SK-N-SH (cell line): ENCODE data around the gene CCDC87. TPM values are rescaled to one million over a fixed set of nuclear protein-coding genes. Genes with fewer than 3 reads are reported as not detected.

ENCODE experiments used
- CTCF ChIA-PET: fragments of 300-600, 350-600 bp; formaldehyde crosslinking; extraction: SDS; loops from one replicate; lab custom pipeline; 2021; lab: Yijun Ruan, JAX
- POLR2A ChIA-PET: fragments of 350-600 bp; sonication (Branson Sonifier 250); formaldehyde crosslinking; extraction: SDS; loops from one replicate; lab custom pipeline; 2020; ENCODE audit warnings: antibody characterized with exemption, inconsistent platforms; lab: Yijun Ruan, JAX
- DNase-seq: peaks from one replicate; pipeline ENCODE4 v3.0.0; 2012
- H2AFZ ChIP-seq: fragments of 200-600 bp; sonication (generic); 2 replicates; pipeline ENCODE4 v1.8.1; 2016; ENCODE audit warnings: antibody characterized with exemption, mild to moderate bottlenecking, low read depth
- H3F3A ChIP-seq: fragments of 200-600 bp; sonication (generic); replicated peaks from 2 replicates; pipeline ENCODE3; 2016; ENCODE audit warnings: antibody characterized with exemption, mild to moderate bottlenecking; ENCODE audit not compliant: insufficient read depth
- H3K27ac ChIP-seq, 2 experiments: fragments of 200-500 bp in 1 of 2; fragments of 200-600 bp in 1 of 2; sonication (Bioruptor generic) in 1 of 2; sonication (generic), shearing (Covaris generic) in 1 of 2; 2 replicates each; pipeline versions ENCODE4 v1.5.1 to v1.6.1; 2014 to 2016; ENCODE audit warnings: low read depth in 2 of 2, inconsistent platforms in 1 of 2, low read length in 1 of 2, mild to moderate bottlenecking in 1 of 2, mixed read lengths in 1 of 2
- H3K27me3 ChIP-seq: fragments of 200-600 bp; sonication (generic), shearing (Covaris generic); 2 replicates; pipeline ENCODE4 v1.6.1; 2016; ENCODE audit warnings: mixed run types; ENCODE audit not compliant: insufficient read depth
- H3K36me3 ChIP-seq, 2 experiments: fragments of 200-500 bp in 1 of 2; fragments of 200-600 bp in 1 of 2; sonication (Bioruptor generic) in 1 of 2; sonication (generic) in 1 of 2; replicated peaks in 1 of 2; 2 replicates each; pipeline versions ENCODE3 to v1.5.1; 2014 to 2016; ENCODE audit warnings: low read length in 1 of 2, mild to moderate bottlenecking in 1 of 2; ENCODE audit not compliant: insufficient read depth in 2 of 2, control insufficient read depth in 1 of 2
- H3K4me1 ChIP-seq, 2 experiments: fragments of 200-500 bp in 1 of 2; fragments of 200-600 bp in 1 of 2; sonication (Bioruptor generic) in 1 of 2; sonication (generic), shearing (Covaris generic) in 1 of 2; 2 replicates each; pipeline versions ENCODE4 v1.5.1 to v1.6.1; 2014 to 2016; ENCODE audit warnings: low read depth in 1 of 2, low read length in 1 of 2, mixed run types in 1 of 2; ENCODE audit not compliant: insufficient read depth in 2 of 2, control insufficient read depth in 1 of 2
- H3K4me2 ChIP-seq: fragments of 200-600 bp; sonication (generic), shearing (Covaris generic); 2 replicates; pipeline ENCODE4 v1.6.1; 2017; ENCODE audit warnings: mixed run types
- H3K4me3 ChIP-seq, 2 experiments: fragments of 200-500 bp in 1 of 2; fragments of 200-600 bp in 1 of 2; sonication (Bioruptor generic) in 1 of 2; sonication (generic), shearing (Covaris generic) in 1 of 2; 2 replicates each; pipeline versions ENCODE4 v1.5.1 to v1.8.1; 2014 to 2016; ENCODE audit warnings: low read depth in 2 of 2, inconsistent platforms in 1 of 2, low read length in 1 of 2, mild to moderate bottlenecking in 1 of 2, mixed read lengths in 1 of 2, moderate library complexity in 1 of 2
- H3K79me2 ChIP-seq: fragments of 200-600 bp; sonication (generic); 2 replicates; pipeline ENCODE4 v1.8.1; 2017; ENCODE audit warnings: mild to moderate bottlenecking; ENCODE audit not compliant: insufficient read depth
- H3K9ac ChIP-seq: fragments of 200-600 bp; sonication (generic); 2 replicates; pipeline ENCODE4 v1.6.1; 2017; ENCODE audit warnings: mixed run types
- H3K9me2 ChIP-seq: fragments of 200-600 bp; sonication (generic); 2 replicates; pipeline ENCODE4 v1.6.1; 2017; ENCODE audit warnings: mixed run types
- H3K9me3 ChIP-seq: fragments of 200-600 bp; sonication (generic); 2 replicates; pipeline ENCODE4 v1.6.1; 2017; ENCODE audit warnings: mixed run types, mild to moderate bottlenecking, moderate library complexity
- H4K20me1 ChIP-seq: fragments of 200-600 bp; sonication (generic); 2 replicates; pipeline ENCODE4 v1.6.1; 2017; ENCODE audit warnings: mild to moderate bottlenecking, mixed run types; ENCODE audit not compliant: insufficient read depth
- FOSL2 ChIP-seq: IDR thresholded peaks from 2 replicates; pipeline ENCODE4 v1.4.0; 2012; ENCODE audit warnings: low read depth, mild to moderate bottlenecking, moderate library complexity, borderline replicate concordance
- FOXJ3 ChIP-seq: sonication (generic); formaldehyde crosslinking; IDR thresholded peaks from 2 replicates; pipeline ENCODE4 v1.5.1; 2020; ENCODE audit warnings: mild to moderate bottlenecking, missing genetic modification reagents
- GABPA ChIP-seq: IDR thresholded peaks from 2 replicates; pipeline ENCODE4 v1.4.0; 2012; ENCODE audit warnings: low read depth, mild to moderate bottlenecking
- NFIC ChIP-seq: IDR thresholded peaks from 2 replicates; pipeline ENCODE4 v1.4.0; 2012; ENCODE audit warnings: borderline replicate concordance
- NRF1 ChIP-seq: IDR thresholded peaks from 2 replicates; pipeline ENCODE4 v1.6.1; 2012; ENCODE audit warnings: low read depth, mild to moderate bottlenecking, low read length
- RAD21 ChIP-seq: IDR thresholded peaks from 2 replicates; pipeline ENCODE4 v1.6.1; 2012; ENCODE audit warnings: mild to moderate bottlenecking, low read length
- RFX5 ChIP-seq: IDR thresholded peaks from 2 replicates; pipeline ENCODE4 v1.6.1; 2012; ENCODE audit warnings: mild to moderate bottlenecking, improper control_type of control experiment, low read length
- RXRA ChIP-seq: IDR thresholded peaks from 2 replicates; pipeline ENCODE4 v1.4.0; 2012; ENCODE audit warnings: low read depth, mild to moderate bottlenecking, borderline replicate concordance
- SIN3A ChIP-seq: IDR thresholded peaks from 2 replicates; pipeline ENCODE4 v1.6.1; 2012; ENCODE audit warnings: low read depth, mild to moderate bottlenecking, low read length, moderate library complexity, borderline replicate concordance
- SMC3 ChIP-seq: IDR thresholded peaks from 2 replicates; pipeline ENCODE4 v1.6.1; 2012; ENCODE audit warnings: low read depth, low read length, improper control_type of control experiment
- WGBS: methylation state at CpG from one replicate; pipeline ENCODE4 v1.1.6; 2017; ENCODE audit warnings: low lambda C conversion rate; 5-methylcytosine and 5-hydroxymethylcytosine counted together
- polyA plus RNA-seq, 3 experiments: library from polyadenylated mRNA; depleted of rRNA; stranded (reverse); fragments of >200 nt; gene quantifications; 2 replicates each; pipeline ENCODE4 v1.2.3, GENCODE V29; 2012
- TF ChIP-seq, protein P1 (sequence below): fragments of 150-350 bp; IDR thresholded peaks from 2 replicates; pipeline ENCODE4 v1.6.1; 2017; ENCODE audit warnings: antibody characterized with exemption, low read length, low read depth, borderline replicate concordance
- TF ChIP-seq, protein P2 (sequence below): IDR thresholded peaks from 2 replicates; pipeline ENCODE4 v1.4.0; 2012; ENCODE audit warnings: low read depth, borderline replicate concordance
- TF ChIP-seq, protein P3 (sequence below): fragments of 200-600 bp; sonication (generic); IDR thresholded peaks from 2 replicates; pipeline ENCODE4 v1.6.1; 2017; ENCODE audit warnings: antibody characterized with exemption, mild to moderate bottlenecking, moderate library complexity
- TF ChIP-seq, protein P4 (sequence below): IDR thresholded peaks from 2 replicates; pipeline ENCODE4 v1.4.0; 2012; ENCODE audit warnings: low read depth
- TF ChIP-seq, protein P5 (sequence below): IDR thresholded peaks from 2 replicates; pipeline ENCODE4 v1.4.0; 2012; ENCODE audit warnings: low read depth, borderline replicate concordance

Gene CCDC87
- polyA plus RNA-seq, 1 of the 3 experiments (the other 2 are of a cell fraction) = 0.21 TPM

DNA sequence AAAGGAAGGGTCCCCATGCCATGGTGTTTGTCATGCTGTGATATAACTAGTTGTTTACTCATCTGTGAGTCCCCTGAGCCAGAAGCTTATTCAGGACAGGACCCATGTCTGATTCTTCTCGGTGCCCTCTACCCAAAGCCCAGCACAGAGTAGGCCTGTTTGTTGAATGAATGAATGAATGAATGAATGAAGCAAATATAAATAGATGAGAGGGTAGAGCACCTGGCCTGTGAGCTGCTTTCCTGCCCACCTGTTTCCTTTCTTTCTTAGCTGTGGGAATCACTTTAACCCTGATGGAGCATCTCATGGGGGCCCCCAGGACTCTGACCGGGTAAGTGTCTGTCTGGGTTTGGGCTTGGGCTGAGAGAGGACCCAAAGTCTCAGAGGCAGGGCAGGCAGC is 7.4 kb upstream of the CCDC87 start:
- ChIA-PET POLR2A (no interaction called here), CTCF (interaction anchor here (1.4 kb wide), 1 partner anchor 78 kb away, joined by 3 read pairs; no protein-coding TSS in a partner anchor)
- peaks cover 3 to 8% of the 10 kb centered on the region in 2 experiments; a peak in 1 of 4 replicates for H3K4me1 ChIP-seq

DNA sequence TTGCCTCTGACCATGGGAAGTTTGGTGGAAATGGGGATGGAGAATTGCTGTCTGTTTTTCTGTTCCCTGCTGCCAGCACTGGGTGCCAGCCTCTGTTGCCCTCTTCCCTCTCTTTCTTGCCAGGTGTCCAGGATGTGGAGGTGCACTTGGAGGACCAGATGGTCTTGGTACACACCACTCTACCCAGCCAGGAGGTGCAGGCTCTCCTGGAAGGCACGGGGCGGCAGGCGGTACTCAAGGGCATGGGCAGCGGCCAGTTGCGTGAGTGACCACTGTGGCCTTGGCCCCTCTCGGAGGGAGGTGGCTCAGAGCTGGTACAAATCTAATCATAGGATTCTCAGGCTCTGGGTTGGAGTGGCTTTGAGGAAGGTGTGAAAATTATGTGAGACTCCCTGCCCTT is 6.1 kb upstream of the CCDC87 start:
- Histone ChIP-seq H3K27ac (no peak overlapping the region), H3K4me1 (peaks cover 6 to 12% of the 10 kb centered on the region in 2 experiments; a peak in 1 of 4 replicates), H2AFZ (no peak overlapping the region), H3K4me2 (no peak overlapping the region), H3K9ac (no peak overlapping the region), H3K36me3 (peaks cover 5 to 11% of the 10 kb centered on the region in 2 experiments), H3K27me3 (no peaks in the 10 kb centered on the region), H3K4me3 (no peak overlapping the region), H3K9me2 (no peaks in the 10 kb centered on the region), H4K20me1 (no peaks in the 10 kb centered on the region), H3F3A (peaks cover 7% of the 10 kb centered on the region), H3K9me3 (no peaks in the 10 kb centered on the region), H3K79me2 (peaks cover 9% of the 10 kb centered on the region; the same call in 1 of the 2 replicates)
- WGBS = no CpG with 5 or more reads among the region's 6 CpGs
- DNase-seq = no peak
- ChIA-PET CTCF (interaction anchor here (1.2 kb wide), 1 partner anchor 80 kb away, joined by 3 read pairs; no protein-coding TSS in a partner anchor), POLR2A (no interaction called here)
- TF ChIP-seq, protein P1, sequence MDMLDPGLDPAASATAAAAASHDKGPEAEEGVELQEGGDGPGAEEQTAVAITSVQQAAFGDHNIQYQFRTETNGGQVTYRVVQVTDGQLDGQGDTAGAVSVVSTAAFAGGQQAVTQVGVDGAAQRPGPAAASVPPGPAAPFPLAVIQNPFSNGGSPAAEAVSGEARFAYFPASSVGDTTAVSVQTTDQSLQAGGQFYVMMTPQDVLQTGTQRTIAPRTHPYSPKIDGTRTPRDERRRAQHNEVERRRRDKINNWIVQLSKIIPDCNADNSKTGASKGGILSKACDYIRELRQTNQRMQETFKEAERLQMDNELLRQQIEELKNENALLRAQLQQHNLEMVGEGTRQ = no peak
- TF ChIP-seq, protein P2, sequence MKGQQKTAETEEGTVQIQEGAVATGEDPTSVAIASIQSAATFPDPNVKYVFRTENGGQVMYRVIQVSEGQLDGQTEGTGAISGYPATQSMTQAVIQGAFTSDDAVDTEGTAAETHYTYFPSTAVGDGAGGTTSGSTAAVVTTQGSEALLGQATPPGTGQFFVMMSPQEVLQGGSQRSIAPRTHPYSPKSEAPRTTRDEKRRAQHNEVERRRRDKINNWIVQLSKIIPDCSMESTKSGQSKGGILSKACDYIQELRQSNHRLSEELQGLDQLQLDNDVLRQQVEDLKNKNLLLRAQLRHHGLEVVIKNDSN = no peak
- TF ChIP-seq RXRA (no peak), GABPA (no peak), NRF1 (no peak), SIN3A (no peak), SMC3 (no peak), FOXJ3 (CRISPR knock-in tag) (no peak), RAD21 (no peak), NFIC (no peak), FOSL2 (no peak)

More for the DNA sequence above, 7.4 kb upstream of the CCDC87 start:
- H3F3A ChIP-seq = peaks cover 7% of the 10 kb centered on the region
- DNase-seq = no peak
- H2AFZ ChIP-seq = no peak overlapping the region
- H4K20me1 ChIP-seq = no peaks in the 10 kb centered on the region
- no peak overlapping the region for H3K9ac ChIP-seq
- WGBS = 100% methylated on average over 2 of the region's 2 CpGs
- H3K79me2 ChIP-seq = no peaks in the 10 kb centered on the region
- H3K9me3 ChIP-seq = no peaks in the 10 kb centered on the region
- no peak for TF ChIP-seq NRF1
- TF ChIP-seq, protein P3, sequence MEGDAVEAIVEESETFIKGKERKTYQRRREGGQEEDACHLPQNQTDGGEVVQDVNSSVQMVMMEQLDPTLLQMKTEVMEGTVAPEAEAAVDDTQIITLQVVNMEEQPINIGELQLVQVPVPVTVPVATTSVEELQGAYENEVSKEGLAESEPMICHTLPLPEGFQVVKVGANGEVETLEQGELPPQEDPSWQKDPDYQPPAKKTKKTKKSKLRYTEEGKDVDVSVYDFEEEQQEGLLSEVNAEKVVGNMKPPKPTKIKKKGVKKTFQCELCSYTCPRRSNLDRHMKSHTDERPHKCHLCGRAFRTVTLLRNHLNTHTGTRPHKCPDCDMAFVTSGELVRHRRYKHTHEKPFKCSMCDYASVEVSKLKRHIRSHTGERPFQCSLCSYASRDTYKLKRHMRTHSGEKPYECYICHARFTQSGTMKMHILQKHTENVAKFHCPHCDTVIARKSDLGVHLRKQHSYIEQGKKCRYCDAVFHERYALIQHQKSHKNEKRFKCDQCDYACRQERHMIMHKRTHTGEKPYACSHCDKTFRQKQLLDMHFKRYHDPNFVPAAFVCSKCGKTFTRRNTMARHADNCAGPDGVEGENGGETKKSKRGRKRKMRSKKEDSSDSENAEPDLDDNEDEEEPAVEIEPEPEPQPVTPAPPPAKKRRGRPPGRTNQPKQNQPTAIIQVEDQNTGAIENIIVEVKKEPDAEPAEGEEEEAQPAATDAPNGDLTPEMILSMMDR = no peak
- no peak for TF ChIP-seq RXRA
- TF ChIP-seq GABPA = no peak
- TF ChIP-seq RFX5 = no peak
- TF ChIP-seq, protein P4, sequence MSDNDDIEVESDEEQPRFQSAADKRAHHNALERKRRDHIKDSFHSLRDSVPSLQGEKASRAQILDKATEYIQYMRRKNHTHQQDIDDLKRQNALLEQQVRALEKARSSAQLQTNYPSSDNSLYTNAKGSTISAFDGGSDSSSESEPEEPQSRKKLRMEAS = no peak
- no peak for TF ChIP-seq FOSL2
- TF ChIP-seq, protein P5, sequence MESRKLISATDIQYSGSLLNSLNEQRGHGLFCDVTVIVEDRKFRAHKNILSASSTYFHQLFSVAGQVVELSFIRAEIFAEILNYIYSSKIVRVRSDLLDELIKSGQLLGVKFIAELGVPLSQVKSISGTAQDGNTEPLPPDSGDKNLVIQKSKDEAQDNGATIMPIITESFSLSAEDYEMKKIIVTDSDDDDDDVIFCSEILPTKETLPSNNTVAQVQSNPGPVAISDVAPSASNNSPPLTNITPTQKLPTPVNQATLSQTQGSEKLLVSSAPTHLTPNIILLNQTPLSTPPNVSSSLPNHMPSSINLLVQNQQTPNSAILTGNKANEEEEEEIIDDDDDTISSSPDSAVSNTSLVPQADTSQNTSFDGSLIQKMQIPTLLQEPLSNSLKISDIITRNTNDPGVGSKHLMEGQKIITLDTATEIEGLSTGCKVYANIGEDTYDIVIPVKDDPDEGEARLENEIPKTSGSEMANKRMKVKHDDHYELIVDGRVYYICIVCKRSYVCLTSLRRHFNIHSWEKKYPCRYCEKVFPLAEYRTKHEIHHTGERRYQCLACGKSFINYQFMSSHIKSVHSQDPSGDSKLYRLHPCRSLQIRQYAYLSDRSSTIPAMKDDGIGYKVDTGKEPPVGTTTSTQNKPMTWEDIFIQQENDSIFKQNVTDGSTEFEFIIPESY = no peak
- TF ChIP-seq, protein P1 = no peak
- no peaks in the 10 kb centered on the region for H3K27me3 ChIP-seq
- no peak overlapping the region for H3K27ac ChIP-seq
- H3K4me2 ChIP-seq = no peak overlapping the region
- H3K36me3 ChIP-seq = peaks cover 5 to 18% of the 10 kb centered on the region in 2 experiments
- no peak overlapping the region for H3K4me3 ChIP-seq
- no peaks in the 10 kb centered on the region for H3K9me2 ChIP-seq
